ENCODE data around the gene KIF2A. TPM values are rescaled to one million over a fixed set of nuclear protein-coding genes. Genes with fewer than 3 reads are reported as not detected.

The KIF2A gene
- total RNA-seq = 100 to 1,000 TPM; 237 to 249 TPM

DNA sequence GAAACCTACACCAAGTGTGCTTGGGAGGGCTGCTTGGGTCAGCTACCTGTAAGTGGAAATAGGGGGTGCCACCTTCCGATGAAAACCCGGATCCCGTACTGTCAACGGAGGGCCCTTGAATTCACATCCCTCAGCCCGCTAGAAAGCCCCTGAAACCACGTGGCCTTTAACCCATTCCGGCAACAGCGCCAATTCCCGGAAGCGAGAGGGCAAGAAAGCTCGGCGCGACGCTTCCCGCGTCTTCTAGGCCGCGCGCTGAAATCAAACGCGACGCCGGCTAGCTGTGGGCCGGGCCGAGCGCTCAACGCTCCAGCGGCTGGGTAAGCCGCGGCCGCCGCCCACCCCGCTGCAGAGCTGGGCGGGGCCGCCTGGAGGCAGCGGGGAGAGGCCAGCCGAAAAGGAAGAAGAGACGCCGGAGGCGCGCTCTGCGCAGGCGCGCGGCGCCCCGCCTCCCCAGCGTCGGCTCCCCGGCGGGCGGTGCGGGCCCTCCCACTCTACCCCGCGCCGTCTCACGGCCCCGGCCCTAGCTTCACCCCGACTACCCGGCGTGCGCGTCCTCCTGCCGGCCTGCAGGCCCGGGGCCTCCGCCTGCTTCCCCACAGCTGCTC, at the start of gene KIF2A:
KIF2A (plus strand) TSS at position 492 of the 608 bp plus-strand sequence. CDS start 267 bp downstream, outside the sequence.
- CTCF ChIA-PET = interaction anchor here (0.6 to 1.6 kb wide), 9 partner anchors 9 to 69 kb away, joined by 3 to 12 read pairs (median 3); no protein-coding TSS in a partner anchor
- POLR2A ChIA-PET = interaction anchor here (0.6 to 2.6 kb wide), 11 partner anchors 8 to 271 kb away, joined by 3 to 21 read pairs (median 4); partner anchors contain the start of gene DIMT1

DNA sequence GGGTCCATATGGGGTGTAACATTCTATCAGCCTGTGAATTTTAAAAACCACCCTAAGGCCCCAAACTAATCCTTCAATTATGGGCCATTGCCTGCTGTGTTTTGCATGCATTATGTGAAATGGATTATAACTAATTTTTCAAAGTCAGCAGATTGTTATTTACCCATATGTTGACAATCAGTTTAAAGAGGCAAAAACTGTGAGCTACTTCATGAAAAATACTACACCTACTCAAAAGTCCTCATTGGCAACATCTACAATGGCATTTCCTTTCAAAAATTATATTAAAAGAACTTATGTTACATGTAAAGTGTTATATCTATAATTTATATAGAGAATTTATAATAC, 49.0 kb upstream of the KIF2A start:
- CTCF ChIA-PET = interaction anchor here (1.2 to 1.4 kb wide), 2 partner anchors 24 to 28 kb away, joined by 3 read pairs; no protein-coding TSS in a partner anchor
- POLR2A ChIA-PET = no interaction called here

DNA sequence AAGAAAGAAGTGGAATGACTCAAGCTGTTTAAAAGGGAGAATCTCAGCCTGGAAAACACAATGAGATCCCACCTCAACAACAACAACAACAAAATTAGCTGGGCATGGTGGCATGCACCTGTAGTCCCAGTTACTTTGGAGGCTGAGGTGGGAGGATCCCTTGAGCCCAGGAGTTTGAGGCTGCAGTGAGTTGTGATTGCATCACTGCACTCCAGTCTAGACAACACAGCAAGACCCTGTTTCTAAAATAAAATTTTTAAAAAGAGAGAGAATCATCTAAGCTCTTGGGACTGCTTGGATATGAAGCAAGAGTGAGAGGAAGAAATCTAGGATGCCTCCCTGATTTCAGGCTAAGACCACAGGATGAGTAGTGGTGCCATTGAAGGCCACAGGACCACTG, 47.4 kb upstream of the KIF2A start:
- CTCF ChIA-PET = interaction anchor here (0.6 to 2.1 kb wide), 3 partner anchors 10 to 45 kb away, joined by 3 to 6 read pairs (median 4); no protein-coding TSS in a partner anchor

DNA sequence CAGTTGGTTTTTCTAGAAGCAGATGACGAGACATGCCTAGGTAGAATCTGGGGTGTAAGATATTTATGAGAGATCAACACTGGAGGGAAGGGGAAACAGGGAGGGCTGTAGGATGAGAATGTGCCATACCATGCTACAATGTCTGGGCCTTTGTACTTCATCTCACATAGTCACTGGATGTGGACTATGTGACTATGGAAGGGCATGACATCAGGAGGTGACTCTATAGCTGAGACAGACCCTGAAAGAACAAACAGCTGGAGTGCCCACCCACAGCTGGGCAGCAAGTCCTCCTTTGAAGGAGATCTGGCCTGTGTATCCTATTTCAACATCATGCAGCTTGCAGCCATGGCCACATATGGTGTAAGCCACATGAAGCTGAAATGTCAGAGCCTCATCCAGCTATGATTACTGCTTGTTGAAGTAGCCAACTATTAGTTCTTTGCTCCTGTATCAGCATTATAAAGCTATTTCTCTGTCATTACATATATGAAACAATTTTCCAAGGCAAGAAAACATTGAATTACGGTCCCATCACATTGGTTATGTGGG, 46.2 kb upstream of the KIF2A start:
- ChIA-PET POLR2A (no interaction called here), CTCF (interaction anchor here (1.3 to 2.1 kb wide), 3 partner anchors 8 to 46 kb away, joined by 3 to 6 read pairs (median 4); partner anchors contain the start of gene KIF2A)

More for the DNA sequence above, 47.4 kb upstream of the KIF2A start:
- POLR2A ChIA-PET = no interaction called here

DNA sequence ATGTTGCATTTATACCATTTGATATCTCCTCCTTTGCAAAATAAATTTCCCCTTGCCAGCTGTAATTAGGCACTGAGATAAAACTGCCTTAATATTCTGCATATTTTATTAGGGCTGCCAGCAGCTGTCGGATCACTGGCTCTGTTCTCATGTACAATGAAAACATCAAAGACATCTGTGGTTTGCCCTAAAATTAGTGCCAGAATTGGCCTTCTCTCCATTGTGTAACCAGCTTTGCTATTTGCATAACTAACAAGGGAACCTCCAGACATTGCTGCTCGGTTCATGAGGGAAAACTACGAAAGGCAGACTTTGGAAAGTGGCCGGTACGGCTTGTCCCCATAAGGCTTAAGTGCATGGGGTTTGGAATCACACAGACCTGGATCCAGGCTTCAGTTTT, 45.5 kb upstream of the KIF2A start:
- ChIA-PET POLR2A (no interaction called here), CTCF (interaction anchor here (1.6 to 2.1 kb wide), 2 partner anchors 26 to 45 kb away, joined by 3 to 4 read pairs; partner anchors contain the start of gene KIF2A)

DNA sequence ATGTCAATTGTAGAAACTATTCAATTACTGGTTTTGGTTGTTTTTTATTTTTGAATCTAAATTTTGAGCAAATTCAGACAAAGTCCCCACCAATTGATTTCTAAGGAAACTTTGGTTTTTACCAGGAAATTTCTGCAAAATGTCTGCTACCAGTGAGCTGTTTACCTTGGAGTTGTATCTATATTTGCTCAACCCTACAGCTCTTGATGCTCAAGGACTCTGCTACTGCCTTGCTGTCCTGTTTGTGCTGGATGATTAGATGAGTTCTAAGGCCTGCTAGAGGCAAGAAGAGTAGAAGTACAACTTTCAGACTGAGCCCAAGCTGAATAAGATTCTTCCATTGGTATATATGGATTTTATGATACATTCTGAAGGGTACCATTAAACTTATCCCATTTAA, 42.6 kb upstream of the KIF2A start:
- ChIA-PET CTCF (no interaction called here), POLR2A (no interaction called here)

DNA sequence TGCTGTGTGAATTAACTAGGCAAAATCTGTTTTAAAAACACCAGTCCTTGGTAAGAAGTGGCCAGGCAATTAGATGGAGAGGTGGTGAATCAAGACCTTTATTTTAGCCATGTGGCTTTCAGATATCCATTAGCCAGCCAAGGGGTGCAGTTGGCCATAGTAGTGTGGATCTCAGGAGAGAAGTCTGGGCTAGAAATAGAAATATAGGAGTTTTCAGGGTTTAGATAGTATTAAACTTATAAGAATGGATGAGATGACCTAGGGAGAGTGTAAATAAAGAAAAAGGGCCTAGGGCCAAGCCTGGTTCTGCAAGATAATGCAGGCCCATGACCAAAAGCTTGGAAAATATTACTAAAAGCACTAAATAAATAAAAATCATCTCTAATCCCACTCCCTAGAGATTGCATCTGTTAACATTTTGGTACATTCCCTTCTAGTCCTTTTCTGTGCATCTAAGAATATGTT, 40.3 kb upstream of the KIF2A start:
- ChIA-PET CTCF (no interaction called here), POLR2A (no interaction called here)

DNA sequence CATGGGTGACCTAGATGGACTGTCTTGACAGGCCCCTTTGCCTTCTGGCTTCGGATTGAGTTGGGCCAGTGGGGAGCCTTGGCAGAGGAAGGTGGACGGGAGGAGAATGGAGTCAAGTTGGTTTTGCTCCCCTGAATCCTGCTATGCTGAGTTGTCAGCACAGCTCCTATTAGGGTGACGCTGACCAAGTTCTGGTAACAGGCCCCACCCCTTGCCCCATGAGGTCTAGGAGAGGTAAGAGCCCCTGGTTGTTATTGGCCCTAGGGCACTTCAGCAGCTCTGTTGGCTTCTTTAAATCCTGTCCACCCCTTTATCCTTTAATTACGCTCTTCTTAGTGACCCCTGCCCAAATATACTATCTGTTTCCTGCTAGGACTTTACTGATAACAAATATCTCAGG, 39.4 kb upstream of the KIF2A start:
- ChIA-PET POLR2A (no interaction called here), CTCF (no interaction called here)

DNA sequence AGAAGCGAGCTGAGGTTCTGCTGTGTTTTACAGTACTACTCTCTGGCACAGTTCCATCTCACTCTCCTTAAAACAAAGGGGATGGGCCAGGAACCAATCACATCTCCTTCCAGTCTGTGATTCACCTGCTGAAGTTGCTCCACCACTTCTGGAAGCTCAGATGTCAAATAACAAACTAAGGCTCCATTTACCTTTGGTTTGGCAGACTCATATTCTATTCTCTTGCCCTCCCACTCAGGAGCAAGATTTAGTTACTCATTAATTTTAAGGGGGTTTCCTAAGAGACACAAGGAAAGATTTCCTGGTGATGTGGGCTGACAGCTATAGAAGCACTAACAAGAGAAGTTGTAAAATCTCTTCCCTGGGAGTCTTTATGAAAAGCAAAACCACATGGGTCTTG, 37.8 kb upstream of the KIF2A start:
- ChIA-PET POLR2A (no interaction called here), CTCF (interaction anchor here (0.7 to 1.5 kb wide), 4 partner anchors 9 to 50 kb away, joined by 3 to 6 read pairs (median 3); no protein-coding TSS in a partner anchor)

DNA sequence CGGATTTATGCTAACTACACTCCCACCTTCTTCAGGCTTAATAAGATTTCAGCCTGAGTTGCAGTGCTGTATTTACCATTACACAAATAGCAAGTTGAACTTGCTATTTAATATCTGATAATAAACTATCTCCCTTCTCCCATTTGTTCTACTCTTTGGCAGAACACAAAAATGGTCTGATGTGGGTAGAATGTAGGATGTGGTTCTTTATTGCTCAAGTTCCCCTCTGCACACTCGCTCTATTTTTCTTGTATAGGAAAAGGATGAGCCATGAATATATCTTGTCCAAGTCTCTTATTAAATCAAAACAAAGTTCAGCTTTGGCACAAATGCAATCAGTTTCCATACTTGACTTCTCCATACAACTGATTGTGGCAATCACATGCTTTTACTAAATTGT, 37.2 kb upstream of the KIF2A start:
- ChIA-PET POLR2A (no interaction called here), CTCF (interaction anchor here (0.7 to 1.5 kb wide), 2 partner anchors 10 to 39 kb away, joined by 3 to 6 read pairs; no protein-coding TSS in a partner anchor)

DNA sequence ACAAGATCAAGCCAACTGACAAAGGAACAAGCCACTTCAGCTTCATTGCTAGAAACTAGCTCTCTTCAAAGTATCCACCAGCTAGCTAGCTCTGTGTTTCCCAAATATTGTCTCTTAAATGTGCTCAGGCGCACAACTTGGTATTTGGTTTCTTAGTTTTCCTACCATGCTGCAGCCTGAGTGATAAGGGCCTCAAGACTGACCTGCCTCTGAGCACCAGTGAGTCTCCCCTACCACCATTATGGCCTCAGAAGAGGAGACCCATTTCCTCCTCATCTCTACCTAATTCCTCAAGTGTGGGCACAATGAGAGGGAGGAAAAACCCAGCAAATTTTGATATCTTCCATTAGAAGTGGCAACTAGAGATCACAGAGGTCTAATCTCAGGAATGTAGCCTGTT, 34.6 kb upstream of the KIF2A start:
- CTCF ChIA-PET = no interaction called here
- POLR2A ChIA-PET = no interaction called here

DNA sequence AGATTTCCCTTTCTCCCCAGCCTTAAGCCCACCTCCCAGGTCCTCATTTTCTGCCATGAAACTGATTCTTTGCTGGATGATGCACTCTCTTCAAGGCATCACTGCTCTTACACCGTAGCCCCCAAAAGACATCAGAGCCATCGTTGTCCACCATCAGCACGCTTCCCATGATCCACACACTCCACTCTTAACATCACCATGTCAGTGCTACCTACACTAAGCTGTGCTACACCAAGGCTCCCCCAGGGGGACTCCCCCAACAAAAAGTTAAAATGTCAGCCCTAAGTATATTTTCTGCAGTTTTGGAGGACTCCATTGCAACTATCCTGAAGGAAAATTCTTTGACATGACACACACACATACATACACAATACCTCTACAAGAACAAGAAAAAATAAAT, 34.1 kb upstream of the KIF2A start:
- ChIA-PET CTCF (no interaction called here), POLR2A (no interaction called here)

DNA sequence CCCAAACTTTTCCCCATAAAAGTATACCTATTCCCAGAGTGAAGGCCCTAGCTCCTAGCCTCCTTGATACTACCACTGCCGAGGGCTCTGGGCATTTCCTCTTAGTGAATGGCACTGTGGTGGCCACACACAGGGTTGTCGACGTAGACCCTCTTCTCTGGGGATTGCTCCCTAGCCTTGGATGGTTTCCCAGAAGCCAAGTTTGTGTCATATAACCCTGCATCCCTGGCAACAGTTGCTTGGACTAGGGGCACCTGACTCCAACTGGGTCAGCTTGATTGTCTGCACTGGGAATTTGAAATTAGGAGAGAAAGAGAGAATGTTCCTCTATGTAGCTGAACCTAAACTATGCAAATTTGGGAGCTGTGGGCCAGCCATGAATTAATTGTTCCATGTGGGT, 32.3 kb upstream of the KIF2A start:
- ChIA-PET CTCF (no interaction called here), POLR2A (no interaction called here)

DNA sequence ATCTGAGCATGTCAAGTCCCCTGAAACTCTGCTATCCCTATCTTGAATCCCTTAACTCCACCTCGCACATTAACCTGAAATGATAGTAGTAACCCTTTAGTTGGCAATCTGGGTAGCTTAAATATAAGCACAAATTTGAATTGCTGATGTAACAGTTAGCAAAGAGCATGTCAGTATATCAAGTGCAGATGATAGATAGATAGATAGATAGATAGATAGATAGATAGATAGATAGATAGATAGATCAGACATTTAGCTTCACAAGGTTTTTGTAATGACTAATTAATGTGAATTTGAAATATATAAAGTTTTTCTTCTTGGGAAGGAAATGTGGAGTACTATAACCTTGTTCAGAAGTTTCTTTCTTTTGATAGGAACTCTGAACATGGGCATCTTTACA, 30.4 kb upstream of the KIF2A start:
- POLR2A ChIA-PET = no interaction called here
- CTCF ChIA-PET = no interaction called here

DNA sequence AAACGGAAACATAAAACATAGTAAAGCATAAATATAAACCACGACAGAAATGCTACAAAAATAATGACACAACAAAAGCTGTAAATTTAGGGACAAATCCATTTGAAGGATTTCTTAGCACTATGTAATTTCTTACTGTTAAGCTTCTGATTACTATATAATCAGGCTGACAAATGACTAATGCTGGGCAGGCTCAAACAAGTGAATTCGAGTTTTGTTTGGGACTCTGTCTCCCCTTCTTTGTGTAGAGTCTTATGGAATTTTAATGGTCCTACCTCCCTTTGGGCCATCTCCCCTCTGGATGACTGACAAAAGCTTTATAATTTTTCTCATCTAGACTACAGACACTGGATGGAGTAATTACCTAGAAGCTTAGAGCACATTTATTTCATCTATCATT, 24.6 kb upstream of the KIF2A start:
- POLR2A ChIA-PET = no interaction called here
- CTCF ChIA-PET = interaction anchor here (0.7 to 0.9 kb wide), 2 partner anchors 25 to 42 kb away, joined by 3 read pairs; no protein-coding TSS in a partner anchor

DNA sequence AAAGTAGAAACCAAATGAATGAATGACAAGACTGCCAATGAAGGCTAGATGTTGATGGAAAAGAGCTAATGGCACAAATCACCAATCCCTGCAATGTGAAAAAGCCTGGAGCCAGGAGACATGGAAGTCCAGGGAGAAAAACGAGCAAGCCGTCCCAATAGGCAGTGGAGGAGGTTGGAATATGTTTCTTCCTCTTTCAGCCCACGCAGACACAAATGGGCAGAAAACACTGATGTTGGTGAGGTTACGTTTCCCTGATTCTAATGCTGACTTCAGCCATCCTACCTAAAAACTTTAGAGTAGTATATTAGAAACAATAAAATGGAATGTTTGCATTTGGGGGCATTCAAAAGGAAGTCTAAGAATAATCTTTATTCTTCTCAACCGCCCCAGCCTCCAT, 23.9 kb upstream of the KIF2A start:
- CTCF ChIA-PET = no interaction called here
- POLR2A ChIA-PET = no interaction called here

DNA sequence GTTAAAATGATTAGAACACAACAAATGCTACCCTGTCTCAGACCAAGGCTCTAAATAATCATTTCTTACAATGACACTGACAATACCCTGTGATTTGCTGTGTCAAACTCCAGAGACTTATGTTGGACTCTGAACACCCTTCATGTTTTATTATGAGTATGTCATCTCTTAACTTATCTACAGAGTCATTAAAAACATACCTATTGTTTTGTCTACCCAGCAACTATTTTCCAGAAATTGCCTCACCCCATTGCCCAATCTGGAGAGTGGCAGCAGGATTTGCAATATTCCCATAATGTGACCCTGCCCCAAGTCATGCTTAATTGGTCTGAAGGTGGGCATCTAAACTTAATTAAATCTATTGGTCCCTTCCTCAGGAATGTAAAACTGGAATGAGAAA, 23.0 kb upstream of the KIF2A start:
- CTCF ChIA-PET = no interaction called here
- POLR2A ChIA-PET = interaction anchor here (0.8 kb wide), 1 partner anchor 25 kb away, joined by 3 read pairs; no protein-coding TSS in a partner anchor

DNA sequence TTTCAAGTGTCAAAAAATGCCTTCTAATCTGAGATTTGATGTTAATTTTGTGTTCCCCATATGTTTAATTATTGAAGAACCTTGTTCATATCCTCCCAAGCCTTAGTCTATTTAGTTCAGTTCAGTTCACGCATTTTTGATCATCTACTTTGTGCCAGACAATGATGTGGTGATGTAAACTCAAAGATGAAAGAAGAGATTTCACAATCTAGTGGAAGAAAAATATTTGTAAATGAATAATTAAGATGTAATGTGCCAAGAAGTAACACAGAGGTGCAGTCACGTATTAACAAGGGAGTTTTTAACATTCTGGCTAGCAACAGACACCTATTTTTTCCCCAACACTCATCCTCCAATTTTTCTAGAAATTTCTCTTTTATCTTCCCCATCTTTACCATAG, 22.1 kb upstream of the KIF2A start:
- ChIA-PET POLR2A (interaction anchor here (0.8 kb wide), 1 partner anchor 24 kb away, joined by 3 read pairs; no protein-coding TSS in a partner anchor), CTCF (interaction anchor here (1.2 kb wide), 1 partner anchor 19 kb away, joined by 3 read pairs; no protein-coding TSS in a partner anchor)

DNA sequence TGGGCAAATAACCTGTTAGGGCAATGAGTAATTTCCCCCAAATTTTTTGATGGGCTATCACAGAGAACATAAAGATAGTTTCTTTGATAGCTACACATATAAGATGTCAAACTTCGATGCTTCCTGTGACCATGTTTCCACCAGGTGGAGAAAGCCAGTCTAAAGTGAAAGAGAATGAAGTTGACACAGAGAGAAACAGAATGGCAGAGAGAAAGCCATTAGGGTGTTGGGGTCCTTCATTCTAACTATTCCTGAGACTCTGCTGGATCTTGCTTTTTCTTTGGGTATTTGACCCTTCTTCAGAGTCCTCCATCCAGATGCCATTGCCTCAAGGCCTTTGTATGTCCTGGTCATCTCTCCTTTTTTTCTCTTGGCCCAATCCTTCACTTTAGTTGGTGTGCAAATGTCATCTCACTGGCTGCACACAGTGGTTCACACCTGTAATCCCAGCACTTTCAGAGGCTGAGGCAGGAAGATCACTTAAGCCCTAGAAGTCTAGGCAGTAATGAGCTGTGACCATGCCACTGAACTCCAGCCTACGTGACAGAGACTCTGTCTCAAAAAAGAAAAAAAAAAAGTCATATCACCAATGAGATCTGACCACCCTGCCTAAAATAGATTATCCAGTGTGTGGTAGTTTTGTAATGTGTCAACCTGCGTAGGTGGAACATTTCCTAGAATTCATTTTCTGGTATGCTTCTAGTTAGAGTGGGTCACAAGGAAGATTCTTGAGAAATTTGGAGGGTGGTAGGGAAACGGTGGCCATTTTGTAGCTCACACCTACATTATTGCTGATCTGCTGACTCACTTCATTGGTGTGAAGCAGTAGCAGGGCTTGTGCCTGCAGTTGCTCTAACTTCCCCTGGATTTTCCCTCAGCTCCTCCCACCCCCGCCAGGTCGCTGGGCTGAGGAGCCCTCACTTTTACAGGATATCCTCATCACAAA, 20.8 kb upstream of the KIF2A start:
- ChIA-PET CTCF (interaction anchor here (0.7 to 1.7 kb wide), 9 partner anchors 12 to 99 kb away, joined by 3 to 12 read pairs (median 3); partner anchors contain the start of gene KIF2A), POLR2A (interaction anchor here (0.9 to 2.0 kb wide), 7 partner anchors 15 to 67 kb away, joined by 4 to 21 read pairs (median 5); partner anchors contain the start of gene KIF2A)

DNA sequence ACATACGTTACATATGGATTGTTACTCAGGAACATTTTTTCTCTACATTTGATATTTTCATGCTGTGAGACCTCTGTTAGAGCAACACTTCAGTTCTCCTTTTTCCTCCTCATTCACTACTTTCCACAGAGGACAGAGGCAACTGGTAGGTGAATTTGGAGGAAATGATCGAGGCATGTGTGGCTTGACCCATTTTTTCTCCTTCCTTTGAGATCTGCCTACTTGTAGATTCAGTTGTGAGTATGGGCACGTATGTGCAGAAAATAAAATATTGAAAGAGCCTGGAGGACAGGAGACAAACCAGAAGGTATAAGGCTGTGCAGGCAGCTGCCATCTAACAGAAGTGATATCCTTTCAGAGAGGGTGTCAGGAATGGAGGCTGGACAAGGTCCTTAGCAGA, 19.2 kb upstream of the KIF2A start:
- POLR2A ChIA-PET = interaction anchor here (1.1 kb wide), 1 partner anchor 19 kb away, joined by 5 read pairs; the partner anchor contains the start of gene KIF2A

More for the DNA sequence above, 19.2 kb upstream of the KIF2A start:
- CTCF ChIA-PET = interaction anchor here (1.9 kb wide), 1 partner anchor 10 kb away, joined by 6 read pairs; no protein-coding TSS in a partner anchor
